HS-5 (cell line): ENCODE results near the gene DYDC2.
"Not testable (repeated sequence)": the region's sequence is repeated elsewhere in the genome, so short reads cannot be mapped to it uniquely, and the experiment has no call there.

Experiments
- DNase-seq: peaks from one replicate; pipeline ENCODE4 v3.0.0-alpha.2; 2012; ENCODE audit warnings: low read depth

DYDC2 gene

DNA sequence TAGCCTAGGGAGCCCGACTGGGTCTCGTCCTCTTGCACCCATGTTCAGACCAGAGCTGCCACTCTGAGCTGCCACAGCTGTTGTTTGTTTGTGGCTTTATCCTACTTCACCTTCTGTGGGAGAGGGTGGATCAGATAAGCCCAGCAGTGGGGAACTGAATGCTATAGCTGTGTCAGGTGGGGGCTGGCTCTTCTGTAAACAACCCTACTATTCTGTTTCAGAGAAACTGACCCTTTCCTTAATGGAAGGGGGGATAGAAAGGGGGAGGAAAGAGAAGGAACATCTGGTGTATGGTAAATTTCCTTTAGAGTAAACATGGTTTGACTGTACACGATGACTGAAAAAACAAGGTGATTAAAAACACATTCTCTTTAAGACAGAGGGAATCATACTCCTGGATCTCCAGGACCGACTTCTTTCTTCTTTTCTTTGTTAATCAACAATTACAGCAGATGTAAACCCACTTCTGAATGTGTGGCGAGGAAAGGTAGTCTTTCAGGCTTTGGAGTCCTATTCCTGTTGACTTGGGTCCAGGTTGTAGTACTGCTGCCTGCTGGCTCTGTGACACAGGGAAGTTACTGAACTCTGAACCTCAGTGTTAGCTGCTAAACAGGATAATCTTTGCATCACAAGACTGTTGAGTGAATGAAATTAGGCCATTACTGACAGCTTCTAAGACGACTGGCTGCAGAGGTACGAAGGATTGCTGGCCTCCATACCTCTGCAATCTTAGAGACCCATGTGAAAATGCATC lies 57.7 kb downstream of the DYDC2 start:
- no peak for DNase-seq

DNA sequence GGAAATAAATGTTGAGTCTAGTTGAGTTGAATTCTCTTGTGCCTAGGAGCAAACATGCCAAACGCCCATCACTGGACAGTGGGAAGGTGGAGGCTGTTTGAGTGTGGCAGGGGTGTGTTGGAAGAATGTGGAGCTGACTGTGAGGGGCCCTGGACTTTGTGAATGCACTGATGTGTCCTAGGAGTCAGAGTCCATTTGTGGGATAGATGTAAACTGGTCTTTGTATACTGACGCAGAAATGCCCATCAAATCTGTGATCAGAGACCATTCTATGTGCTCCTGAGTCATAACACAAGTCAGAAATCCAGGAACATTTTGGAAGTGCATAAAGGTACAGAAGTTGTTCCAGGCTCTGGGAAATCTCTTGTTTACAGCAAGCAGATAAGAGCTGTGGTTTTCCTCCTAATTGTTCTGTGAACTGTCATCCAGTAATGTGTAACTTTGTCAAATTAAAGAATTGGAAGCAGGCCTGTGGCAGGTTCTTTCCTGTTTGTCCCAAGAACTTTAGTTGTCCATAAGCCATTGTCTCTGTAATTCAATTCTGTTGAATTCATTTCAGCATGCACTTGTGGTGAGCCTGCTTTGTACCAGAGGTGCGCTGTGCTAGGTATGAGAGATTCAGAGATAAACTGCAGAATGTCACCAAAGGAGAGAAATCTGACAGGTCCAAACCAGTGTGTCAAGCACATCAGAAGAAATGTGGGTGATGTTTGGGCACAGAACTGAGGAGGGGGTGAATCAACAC lies 59.3 kb downstream of the DYDC2 start:
- no peak for DNase-seq

DNA sequence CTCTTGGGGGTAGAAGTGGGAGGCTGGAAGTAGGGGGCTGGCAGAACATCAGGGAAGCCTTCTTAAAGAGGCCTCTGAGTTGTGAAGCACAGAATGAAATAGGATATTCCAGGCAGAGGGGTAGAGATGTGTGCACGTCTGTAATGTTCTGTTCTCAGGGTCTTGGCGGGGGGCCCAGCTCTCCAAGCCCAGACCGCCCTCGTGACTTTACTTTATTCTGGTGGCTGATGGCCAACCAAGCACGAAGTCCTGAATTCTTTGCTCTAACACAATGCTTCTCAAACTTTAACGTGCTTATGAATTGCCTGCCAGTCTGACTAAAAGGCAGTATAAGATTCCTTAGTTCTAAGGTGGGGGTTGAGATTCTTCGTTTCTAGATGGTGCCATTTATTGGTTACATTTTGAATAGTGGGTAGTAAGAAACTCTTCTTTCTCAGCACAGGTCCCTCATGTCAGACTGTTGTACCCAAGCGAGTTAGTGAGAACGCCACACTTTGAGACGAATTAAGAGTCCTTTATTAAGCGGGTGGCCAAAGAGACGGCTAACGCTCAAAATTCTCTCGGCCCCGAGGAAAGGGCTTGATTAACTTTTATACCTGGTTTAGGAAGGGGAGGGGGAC lies 60.0 kb downstream of the DYDC2 start:
- no peak for DNase-seq

DNA sequence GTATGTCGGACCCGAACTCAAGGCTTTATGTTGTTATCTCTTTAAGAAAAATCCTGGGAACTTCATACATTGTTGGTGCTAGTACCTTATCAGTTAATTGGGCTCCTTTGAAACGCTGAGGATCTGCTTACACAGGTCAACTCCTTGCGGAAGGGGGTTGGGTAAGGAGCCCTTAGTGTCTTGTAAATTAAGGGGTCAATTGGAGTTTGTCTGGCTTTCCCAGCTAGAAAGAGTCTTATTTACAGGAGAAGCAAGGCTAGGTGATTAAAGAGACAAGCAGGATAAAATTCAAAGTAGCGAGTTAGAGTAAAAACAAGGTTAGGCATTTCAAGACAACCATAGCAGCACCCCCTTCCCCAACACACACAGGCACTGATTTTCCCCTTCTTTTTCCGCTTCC lies 60.7 kb downstream of the DYDC2 start:
- DNase-seq, result not testable (repeated sequence)
